IMR-90 (cell line): ENCODE data around the gene CRIM1. TPM values are rescaled to one million over a fixed set of nuclear protein-coding genes. Genes with fewer than 3 reads are reported as not detected.
A peak's percentile ranks its signal among the peaks of the same experiment; 100 is the strongest.

Experiments
- ATAC-seq: fragments of 200-7000 bp; cut with Tn5 transposase; 2 replicates; pipeline ENCODE4 v1.9.1; 2020; ENCODE audit warnings: low read depth, mild to moderate bottlenecking, moderate library complexity
- BruUV-seq: library from RNA; stranded (reverse); fragments of 400-500 nt; replicated peaks from 2 replicates; lab custom pipeline; 2021; lab: Mats Ljungman, UMichigan
- CTCF ChIA-PET: fragments of 300-600 bp; formaldehyde crosslinking; extraction: SDS; loops from one replicate; lab custom pipeline; 2021; ENCODE audit warnings: antibody characterized with exemption; lab: Yijun Ruan, JAX
- POLR2A ChIA-PET: fragments of 300-600 bp; sonication (Branson Sonifier 250); formaldehyde crosslinking; loops from one replicate; lab custom pipeline; 2022; ENCODE audit warnings: antibody characterized with exemption; ENCODE audit not compliant: unreplicated experiment; lab: Charles Lee
- DNase-seq: peaks from one replicate; pipeline ENCODE4 v3.0.0; 2013
- H2AFZ ChIP-seq: replicated peaks from 2 replicates; pipeline ENCODE3; 2013; ENCODE audit warnings: low read length, mild to moderate bottlenecking; ENCODE audit not compliant: poor library complexity
- H2AK5ac ChIP-seq: 2 replicates; pipeline ENCODE4 v1.6.1; 2013; ENCODE audit warnings: low read depth, low read length, inconsistent platforms
- H2AK9ac ChIP-seq: replicated peaks from 2 replicates; pipeline ENCODE3; 2013; ENCODE audit warnings: mild to moderate bottlenecking, low read depth, low read length, moderate library complexity; ENCODE audit not compliant: poor library complexity
- H2BK120ac ChIP-seq: 2 replicates; pipeline ENCODE4 v1.6.1; 2013; ENCODE audit warnings: low read depth, low read length, inconsistent platforms
- H2BK15ac ChIP-seq: 3 replicates; pipeline ENCODE4 v1.6.1; 2013; ENCODE audit warnings: low read depth, low read length, inconsistent platforms
- H2BK20ac ChIP-seq: 2 replicates; pipeline ENCODE4 v1.6.1; 2013; ENCODE audit warnings: low read depth, mild to moderate bottlenecking, inconsistent platforms, low read length, moderate library complexity
- H2BK5ac ChIP-seq: 2 replicates; pipeline ENCODE4 v1.6.1; 2013; ENCODE audit warnings: mild to moderate bottlenecking, low read depth, low read length, inconsistent platforms; ENCODE audit not compliant: poor library complexity, severe bottlenecking
- H3K14ac ChIP-seq: replicated peaks from 2 replicates; pipeline ENCODE4 v1.6.1; 2013; ENCODE audit warnings: low read depth, low read length, inconsistent platforms
- H3K18ac ChIP-seq: 2 replicates; pipeline ENCODE4 v1.6.1; 2013; ENCODE audit warnings: low read depth, low read length, control low read depth
- H3K23ac ChIP-seq: 2 replicates; pipeline ENCODE4 v1.6.1; 2013; ENCODE audit warnings: low read depth, low read length, inconsistent platforms
- H3K27ac ChIP-seq: 2 replicates; pipeline ENCODE4 v1.5.1; 2013; ENCODE audit warnings: mild to moderate bottlenecking, control low read depth, low read length; ENCODE audit not compliant: insufficient read depth
- H3K27me3 ChIP-seq: 2 replicates; pipeline ENCODE4 v1.6.1; 2013; ENCODE audit warnings: low read length; ENCODE audit not compliant: control insufficient read depth, insufficient read depth
- H3K36me3 ChIP-seq: 2 replicates; pipeline ENCODE4 v1.6.1; 2013; ENCODE audit warnings: low read length, mixed read lengths; ENCODE audit not compliant: control insufficient read depth, insufficient read depth
- H3K4ac ChIP-seq: 2 replicates; pipeline ENCODE4 v1.6.1; 2013; ENCODE audit warnings: low read depth, low read length, inconsistent platforms
- H3K4me1 ChIP-seq: 2 replicates; pipeline ENCODE4 v1.6.1; 2013; ENCODE audit warnings: low read length, mixed read lengths; ENCODE audit not compliant: control insufficient read depth, insufficient read depth
- H3K4me2 ChIP-seq: 2 replicates; pipeline ENCODE4 v1.6.1; 2013; ENCODE audit warnings: low read depth, mild to moderate bottlenecking, control low read depth, low read length, moderate library complexity
- H3K4me3 ChIP-seq: 2 replicates; pipeline ENCODE4 v1.5.1; 2013; ENCODE audit warnings: low read depth, mild to moderate bottlenecking, control low read depth, low read length, moderate library complexity; ENCODE audit not compliant: insufficient read depth
- H3K56ac ChIP-seq: 2 replicates; pipeline ENCODE4 v1.6.1; 2013; ENCODE audit warnings: low read length, inconsistent platforms; ENCODE audit not compliant: insufficient read depth; ENCODE audit errors: extremely low read depth
- H3K79me1 ChIP-seq, 2 experiments: 2 replicates each; pipeline ENCODE4 v1.6.1; 2013; ENCODE audit warnings: low read length in 2 of 2, inconsistent platforms in 1 of 2, low read depth in 1 of 2
- H3K9ac ChIP-seq: 2 replicates; pipeline ENCODE4 v1.6.1; 2013; ENCODE audit warnings: low read depth, low read length, control low read depth
- H3K9me1 ChIP-seq: 2 replicates; pipeline ENCODE4 v1.6.1; 2013; ENCODE audit warnings: low read length, inconsistent platforms; ENCODE audit not compliant: insufficient read depth
- H3K9me3 ChIP-seq: 2 replicates; pipeline ENCODE4 v1.6.1; 2013; ENCODE audit warnings: low read length; ENCODE audit not compliant: control insufficient read depth, insufficient read depth
- H4K20me1 ChIP-seq: 2 replicates; pipeline ENCODE4 v1.6.1; 2013; ENCODE audit warnings: low read length, inconsistent platforms; ENCODE audit not compliant: insufficient read depth
- H4K5ac ChIP-seq: 2 replicates; pipeline ENCODE4 v1.6.1; 2013; ENCODE audit warnings: mild to moderate bottlenecking, low read depth, low read length, control low read depth
- H4K8ac ChIP-seq, 2 experiments: 2 replicates each; pipeline ENCODE4 v1.6.1; 2013; ENCODE audit warnings: low read depth in 2 of 2, low read length in 2 of 2, control low read depth in 1 of 2, inconsistent platforms in 1 of 2
- H4K91ac ChIP-seq: 2 replicates; pipeline ENCODE4 v1.6.1; 2013; ENCODE audit warnings: low read depth, low read length, inconsistent platforms; ENCODE audit not compliant: insufficient read depth
- BHLHE40 ChIP-seq: fragments of 150-350 bp; IDR thresholded peaks from 2 replicates; pipeline ENCODE4 v1.6.1; 2016; ENCODE audit warnings: mild to moderate bottlenecking, low read depth, low read length
- CEBPB ChIP-seq: IDR thresholded peaks from 2 replicates; pipeline ENCODE4 v1.6.1; 2012; ENCODE audit warnings: low read depth, low read length, improper control_type of control experiment
- CHD1 ChIP-seq: IDR thresholded peaks from 2 replicates; pipeline ENCODE4 v1.6.1; 2012; ENCODE audit warnings: low read depth, low read length, improper control_type of control experiment
- ELK1 ChIP-seq: fragments of 150-350 bp; IDR thresholded peaks from 2 replicates; pipeline ENCODE4 v1.6.1; 2016; ENCODE audit warnings: low read depth, mild to moderate bottlenecking, low read length, moderate library complexity, borderline replicate concordance
- FOS ChIP-seq: fragments of 150-350 bp; IDR thresholded peaks from 2 replicates; pipeline ENCODE4 v1.6.1; 2016; ENCODE audit warnings: low read depth, low read length
- MAFK ChIP-seq: IDR thresholded peaks from 2 replicates; pipeline ENCODE4 v1.6.1; 2012; ENCODE audit warnings: low read depth, low read length, improper control_type of control experiment
- MAZ ChIP-seq: IDR thresholded peaks from 2 replicates; pipeline ENCODE4 v1.6.1; 2012; ENCODE audit warnings: low read depth, mild to moderate bottlenecking, low read length, improper control_type of control experiment, moderate library complexity, borderline replicate concordance
- MXI1 ChIP-seq: IDR thresholded peaks from 2 replicates; pipeline ENCODE4 v1.6.1; 2012; ENCODE audit warnings: low read depth, mild to moderate bottlenecking, low read length, moderate library complexity, borderline replicate concordance
- NFE2L2 ChIP-seq: fragments of 150-350 bp; IDR thresholded peaks from 2 replicates; pipeline ENCODE4 v1.6.1; 2016; ENCODE audit warnings: low read depth, mild to moderate bottlenecking, low read length
- POLR2A ChIP-seq: IDR thresholded peaks from 2 replicates; pipeline ENCODE4 v1.6.1; 2012; ENCODE audit warnings: mild to moderate bottlenecking, low read depth, low read length
- RAD21 ChIP-seq: IDR thresholded peaks from 2 replicates; pipeline ENCODE4 v1.6.1; 2012; ENCODE audit warnings: low read length, improper control_type of control experiment
- RCOR1 ChIP-seq: IDR thresholded peaks from 2 replicates; pipeline ENCODE4 v1.6.1; 2012; ENCODE audit warnings: mild to moderate bottlenecking, low read length, improper control_type of control experiment; ENCODE audit not compliant: insufficient replicate concordance
- RFX5 ChIP-seq: IDR thresholded peaks from 2 replicates; pipeline ENCODE4 v1.8.0; 2012; ENCODE audit warnings: low read depth, mild to moderate bottlenecking, low read length, moderate library complexity
- SMC3 ChIP-seq: fragments of 150-350 bp; IDR thresholded peaks from 2 replicates; pipeline ENCODE4 v1.6.1; 2016; ENCODE audit warnings: low read depth, mild to moderate bottlenecking, antibody characterized with exemption, low read length, moderate library complexity
- USF2 ChIP-seq: fragments of 150-350 bp; IDR thresholded peaks from 2 replicates; pipeline ENCODE4 v1.6.1; 2017; ENCODE audit warnings: mild to moderate bottlenecking, antibody characterized with exemption, low read length, low read depth
- WGBS, 2 experiments: methylation state at CpG; one replicate each; pipeline versions ENCODE4 v1.1.5 to v1.1.7; 2013; ENCODE audit warnings: missing lambda C conversion rate in 2 of 2; ENCODE audit not compliant: insufficient read length in 1 of 2; ENCODE audit errors: extremely low coverage in 2 of 2; 5-methylcytosine and 5-hydroxymethylcytosine counted together
- dilution Hi-C: fragments of 300-500 bp; cut with HindIII; formaldehyde crosslinking; loops from one replicate; pipeline ENCODE4 v1.14.3; 2018; ENCODE audit warnings: low sequenced_read_pairs; ENCODE audit not compliant: unreplicated experiment
- in situ Hi-C: fragments of 300-500 bp; cut with MboI; formaldehyde crosslinking; loops from 3 replicates; pipeline ENCODE4 v1.14.3; 2019; ENCODE audit warnings: low sequenced_read_pairs, inconsistent platforms, mixed read lengths
- intact Hi-C: fragments of 100-400 bp; cut with micrococcal nuclease; formaldehyde crosslinking; loops from 2 replicates; pipeline ENCODE4 v1.10.0; 2022
- polyA plus RNA-seq, 3 experiments: library from polyadenylated mRNA; depleted of rRNA; stranded (reverse); fragments of >200 nt; gene quantifications; 2 replicates each; pipeline ENCODE4 v1.2.3, GENCODE V29; 2012; ENCODE audit warnings: low replicate concordance in 1 of 3
- total RNA-seq: library from RNA; depleted of rRNA; stranded (reverse); fragments of >200 nt; gene quantifications from 2 replicates; pipeline ENCODE4 v1.2.3, GENCODE V29; 2012
- TF ChIP-seq, protein P1 (sequence below): conservative IDR thresholded peaks from 2 replicates; pipeline ENCODE4 v1.5.1; 2012; ENCODE audit warnings: mild to moderate bottlenecking, low read depth, low read length, improper control_type of control experiment

Gene CRIM1
- total and polyA plus RNA-seq, 2 of the 4 experiments (the other 2 are of a cell fraction) = 285 to 490 TPM

DNA sequence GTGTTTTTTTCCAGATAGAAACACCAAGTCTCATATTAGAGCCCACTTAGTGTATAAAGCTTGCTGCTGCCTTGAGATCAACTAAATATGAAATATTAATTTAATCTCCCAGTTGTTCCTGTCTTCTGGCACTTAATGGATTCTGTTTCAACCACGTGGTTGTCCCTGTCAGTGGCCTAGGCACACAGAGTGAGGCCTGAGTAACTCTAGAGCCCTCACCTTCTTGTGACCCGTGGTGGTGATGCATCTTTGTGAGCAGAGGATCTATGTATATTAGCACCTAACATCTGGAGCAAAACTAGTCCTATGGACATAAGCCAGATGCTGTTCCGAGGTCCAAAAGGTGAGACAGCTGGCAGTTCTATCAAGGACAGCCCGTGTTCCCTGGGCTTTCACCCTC is 167.6 kb downstream of the CRIM1 start:
- no peak for ATAC-seq
- peak overlapping the region; percentile 17; the same call in 1 of the 2 replicates for H4K91ac ChIP-seq
- peak overlapping the region; percentile 50; the same call in 1 of the 2 replicates for H3K14ac ChIP-seq
- peaks cover 7% of the 10 kb centered on the region; the same call in 1 of the 2 replicates for H4K20me1 ChIP-seq
- peak overlapping the region; percentile 26; the same call in 1 of the 2 replicates for H2AK5ac ChIP-seq
- DNase-seq = no peak
- CTCF ChIA-PET = interaction anchor here (0.8 to 1.0 kb wide), 2 partner anchors 133 to 328 kb away, joined by 3 to 4 read pairs; no protein-coding TSS in a partner anchor
- no peak for TF ChIP-seq RAD21
- TF ChIP-seq POLR2A = no peak
- TF ChIP-seq NFE2L2 = no peak
- TF ChIP-seq USF2 = no peak
- no peak for TF ChIP-seq FOS
- no peak for TF ChIP-seq BHLHE40
- TF ChIP-seq RFX5 = no peak
- no peak for TF ChIP-seq MAZ
- no peak for TF ChIP-seq RCOR1
- no peak for TF ChIP-seq CHD1
- no peak for TF ChIP-seq MXI1
- no peak for TF ChIP-seq ELK1
- no peak for TF ChIP-seq SMC3
- TF ChIP-seq CEBPB = no peak
- no peak for TF ChIP-seq MAFK
- TF ChIP-seq, protein P1, sequence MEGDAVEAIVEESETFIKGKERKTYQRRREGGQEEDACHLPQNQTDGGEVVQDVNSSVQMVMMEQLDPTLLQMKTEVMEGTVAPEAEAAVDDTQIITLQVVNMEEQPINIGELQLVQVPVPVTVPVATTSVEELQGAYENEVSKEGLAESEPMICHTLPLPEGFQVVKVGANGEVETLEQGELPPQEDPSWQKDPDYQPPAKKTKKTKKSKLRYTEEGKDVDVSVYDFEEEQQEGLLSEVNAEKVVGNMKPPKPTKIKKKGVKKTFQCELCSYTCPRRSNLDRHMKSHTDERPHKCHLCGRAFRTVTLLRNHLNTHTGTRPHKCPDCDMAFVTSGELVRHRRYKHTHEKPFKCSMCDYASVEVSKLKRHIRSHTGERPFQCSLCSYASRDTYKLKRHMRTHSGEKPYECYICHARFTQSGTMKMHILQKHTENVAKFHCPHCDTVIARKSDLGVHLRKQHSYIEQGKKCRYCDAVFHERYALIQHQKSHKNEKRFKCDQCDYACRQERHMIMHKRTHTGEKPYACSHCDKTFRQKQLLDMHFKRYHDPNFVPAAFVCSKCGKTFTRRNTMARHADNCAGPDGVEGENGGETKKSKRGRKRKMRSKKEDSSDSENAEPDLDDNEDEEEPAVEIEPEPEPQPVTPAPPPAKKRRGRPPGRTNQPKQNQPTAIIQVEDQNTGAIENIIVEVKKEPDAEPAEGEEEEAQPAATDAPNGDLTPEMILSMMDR = no peak
- H3K23ac ChIP-seq = peak overlapping the region; percentile 70
- no peak overlapping the region for H2BK15ac ChIP-seq
- in situ Hi-C loops = loop anchor here (10.0 kb wide), 1 partner anchor 152 kb away; no protein-coding TSS in a partner anchor
- peaks cover 46 to 68% of the 10 kb centered on the region in 2 experiments for H3K79me1 ChIP-seq
- H3K4me1 ChIP-seq = peaks cover 10% of the 10 kb centered on the region
- WGBS, 2 experiments = 37% methylated on average over 2 of the region's 4 CpGs; no CpG with 5 or more reads in 1 of the 2 experiments
- H3K4ac ChIP-seq = no peak overlapping the region
- H3K9me1 ChIP-seq = peaks cover 22% of the 10 kb centered on the region
- no peak overlapping the region for H3K18ac ChIP-seq
- no peak overlapping the region for H3K27ac ChIP-seq
- no peaks in the 10 kb centered on the region for H3K27me3 ChIP-seq
- no peaks in the 10 kb centered on the region for H3K9me3 ChIP-seq
- H3K56ac ChIP-seq = no peak overlapping the region
- intact Hi-C loops = no loop called here
- H2BK120ac ChIP-seq = no peak overlapping the region
- no peak overlapping the region for H3K4me2 ChIP-seq
- H2AFZ ChIP-seq = no peak overlapping the region
- POLR2A ChIA-PET = no interaction called here
- H2BK20ac ChIP-seq = no peak overlapping the region
- H3K9ac ChIP-seq = no peak overlapping the region
- H2BK5ac ChIP-seq = peak overlapping the region; percentile 40
- no peak overlapping the region for H2AK9ac ChIP-seq
- dilution Hi-C loops = no loop called here
- peaks cover 44% of the 10 kb centered on the region for H3K36me3 ChIP-seq
- H4K5ac ChIP-seq = peak overlapping the region; percentile 7; the same call in 1 of the 2 replicates
- no TSS peak for BruUV-seq
- H3K4me3 ChIP-seq = no peak overlapping the region
- H4K8ac ChIP-seq = peak overlapping the region in 1 of 2 experiments; percentile 51; a peak in 1 of 4 replicates
